C4-2B (cell line): ENCODE data around the gene ARID5B.
"Not testable (repeated sequence)": the region's sequence is repeated elsewhere in the genome, so short reads cannot be mapped to it uniquely, and the experiment has no call there.

Experiments used
- H3K27ac ChIP-seq: fragments of 450-650 bp; 2 replicates; pipeline ENCODE4 v1.5.1; 2017
- ZFX ChIP-seq: fragments of 450-650 bp; IDR thresholded peaks from 2 replicates; pipeline ENCODE4 v1.6.1; 2017
- TF ChIP-seq, protein P1 (sequence below): fragments of 450-650 bp; conservative IDR thresholded peaks from 2 replicates; pipeline ENCODE4 v1.5.1; 2017; ENCODE audit warnings: mild to moderate bottlenecking

The ARID5B gene

DNA sequence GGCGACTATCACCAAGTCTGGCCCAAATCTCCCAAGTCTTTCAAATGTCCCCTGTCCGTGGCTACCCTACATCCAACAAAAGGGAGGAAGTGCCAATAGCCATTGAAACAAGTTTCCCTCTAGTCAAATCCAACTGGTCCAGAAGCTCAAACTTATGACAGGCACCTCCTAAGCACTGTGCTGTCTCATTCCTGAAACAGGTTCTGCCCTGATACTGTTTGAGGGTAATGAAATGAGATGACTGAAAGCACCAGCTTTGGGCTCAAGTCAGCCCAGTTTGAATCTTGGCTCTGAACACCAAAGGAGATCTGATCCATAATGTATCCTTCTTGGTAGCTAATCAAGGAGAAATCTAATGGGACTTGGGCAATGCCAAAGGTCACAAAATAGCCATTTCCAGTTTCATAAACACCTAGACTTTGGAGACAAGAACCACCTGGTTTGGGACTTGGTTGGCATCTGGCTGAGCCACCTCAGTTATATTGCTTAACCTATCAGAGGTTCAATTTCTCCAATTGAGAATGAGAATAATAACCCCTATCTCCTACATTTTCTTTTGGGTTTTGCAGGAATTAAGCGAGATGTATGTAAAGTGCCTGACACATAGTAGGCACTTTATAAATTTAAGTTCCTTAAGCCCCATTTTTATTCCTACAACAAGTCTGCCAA, 34.7 kb upstream of the ARID5B start:
- TF ChIP-seq, protein P1, sequence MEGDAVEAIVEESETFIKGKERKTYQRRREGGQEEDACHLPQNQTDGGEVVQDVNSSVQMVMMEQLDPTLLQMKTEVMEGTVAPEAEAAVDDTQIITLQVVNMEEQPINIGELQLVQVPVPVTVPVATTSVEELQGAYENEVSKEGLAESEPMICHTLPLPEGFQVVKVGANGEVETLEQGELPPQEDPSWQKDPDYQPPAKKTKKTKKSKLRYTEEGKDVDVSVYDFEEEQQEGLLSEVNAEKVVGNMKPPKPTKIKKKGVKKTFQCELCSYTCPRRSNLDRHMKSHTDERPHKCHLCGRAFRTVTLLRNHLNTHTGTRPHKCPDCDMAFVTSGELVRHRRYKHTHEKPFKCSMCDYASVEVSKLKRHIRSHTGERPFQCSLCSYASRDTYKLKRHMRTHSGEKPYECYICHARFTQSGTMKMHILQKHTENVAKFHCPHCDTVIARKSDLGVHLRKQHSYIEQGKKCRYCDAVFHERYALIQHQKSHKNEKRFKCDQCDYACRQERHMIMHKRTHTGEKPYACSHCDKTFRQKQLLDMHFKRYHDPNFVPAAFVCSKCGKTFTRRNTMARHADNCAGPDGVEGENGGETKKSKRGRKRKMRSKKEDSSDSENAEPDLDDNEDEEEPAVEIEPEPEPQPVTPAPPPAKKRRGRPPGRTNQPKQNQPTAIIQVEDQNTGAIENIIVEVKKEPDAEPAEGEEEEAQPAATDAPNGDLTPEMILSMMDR = no peak
- TF ChIP-seq ZFX = no peak
- no peak overlapping the region for H3K27ac ChIP-seq

DNA sequence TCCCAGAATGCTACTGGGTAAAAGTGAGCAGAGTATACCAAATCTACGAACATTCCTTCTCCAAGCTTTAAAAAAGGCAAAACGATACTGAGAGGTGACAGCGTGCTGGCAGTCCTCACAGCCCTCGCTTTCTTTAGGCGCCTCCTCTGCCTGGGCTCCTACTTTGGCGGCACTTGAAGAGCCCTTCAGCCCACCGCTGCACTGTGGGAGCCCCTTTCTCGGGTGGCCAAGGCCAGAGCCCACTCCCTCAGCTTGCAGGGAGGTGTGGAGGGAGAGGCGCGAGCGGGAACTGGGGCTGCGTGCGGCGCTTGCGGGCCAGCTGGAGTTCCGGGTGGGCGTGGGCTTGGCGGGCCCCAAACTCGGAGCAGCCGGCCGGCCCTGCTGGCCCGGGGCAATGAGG, 34.1 kb upstream of the ARID5B start:
- not testable (repeated sequence) for H3K27ac ChIP-seq

DNA sequence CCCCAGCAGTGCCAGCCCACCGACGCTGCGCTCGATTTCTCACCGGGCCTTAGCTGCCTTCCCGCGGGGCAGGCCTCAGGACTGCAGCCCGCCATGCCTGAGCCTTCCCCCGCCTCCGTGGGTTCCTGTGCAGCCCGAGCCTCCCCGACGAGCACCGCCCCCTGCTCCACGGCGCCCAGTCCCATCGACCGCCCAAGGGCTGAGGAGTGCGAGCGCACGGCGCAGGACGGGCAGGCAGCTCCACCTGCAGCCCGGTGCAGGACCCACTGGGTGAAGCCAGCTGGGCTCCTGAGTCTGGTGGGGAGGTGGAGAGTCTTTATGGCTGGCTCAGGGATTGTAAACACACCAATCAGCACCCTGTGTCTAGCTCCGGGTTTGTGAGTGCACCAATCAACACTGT, 33.7 kb upstream of the ARID5B start:
- H3K27ac ChIP-seq = not testable (repeated sequence)

DNA sequence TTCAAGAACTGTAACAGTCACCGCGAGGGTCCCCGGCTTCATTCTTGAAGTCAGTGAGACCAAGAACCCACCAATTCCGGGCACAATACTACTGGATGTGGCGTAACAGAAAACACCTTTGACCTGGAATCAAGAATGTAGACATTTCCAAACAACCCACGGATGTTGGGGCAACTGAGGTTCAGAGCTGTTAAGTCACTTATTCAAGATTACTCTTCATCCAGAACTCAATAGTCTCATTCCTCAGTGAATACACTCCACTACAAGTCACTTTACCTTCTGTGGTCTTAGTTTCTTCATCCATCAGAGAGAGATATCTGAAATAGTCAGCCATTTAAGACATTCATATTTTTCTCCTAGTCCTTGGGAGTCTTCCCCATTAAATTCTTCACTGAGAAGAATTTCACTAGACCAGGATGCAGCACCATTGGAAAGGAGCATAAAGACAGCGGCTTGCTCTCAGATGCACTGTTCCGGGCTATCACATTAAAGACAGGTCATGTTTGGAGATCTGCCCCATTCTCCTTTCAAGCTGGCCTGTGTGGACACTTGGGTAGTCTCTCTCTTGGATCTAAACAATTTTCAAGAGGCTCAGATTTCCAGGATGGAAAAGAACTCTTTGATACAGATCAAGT, 32.3 kb upstream of the ARID5B start:
- TF ChIP-seq, protein P1 = no peak
- H3K27ac ChIP-seq = no peak overlapping the region

DNA sequence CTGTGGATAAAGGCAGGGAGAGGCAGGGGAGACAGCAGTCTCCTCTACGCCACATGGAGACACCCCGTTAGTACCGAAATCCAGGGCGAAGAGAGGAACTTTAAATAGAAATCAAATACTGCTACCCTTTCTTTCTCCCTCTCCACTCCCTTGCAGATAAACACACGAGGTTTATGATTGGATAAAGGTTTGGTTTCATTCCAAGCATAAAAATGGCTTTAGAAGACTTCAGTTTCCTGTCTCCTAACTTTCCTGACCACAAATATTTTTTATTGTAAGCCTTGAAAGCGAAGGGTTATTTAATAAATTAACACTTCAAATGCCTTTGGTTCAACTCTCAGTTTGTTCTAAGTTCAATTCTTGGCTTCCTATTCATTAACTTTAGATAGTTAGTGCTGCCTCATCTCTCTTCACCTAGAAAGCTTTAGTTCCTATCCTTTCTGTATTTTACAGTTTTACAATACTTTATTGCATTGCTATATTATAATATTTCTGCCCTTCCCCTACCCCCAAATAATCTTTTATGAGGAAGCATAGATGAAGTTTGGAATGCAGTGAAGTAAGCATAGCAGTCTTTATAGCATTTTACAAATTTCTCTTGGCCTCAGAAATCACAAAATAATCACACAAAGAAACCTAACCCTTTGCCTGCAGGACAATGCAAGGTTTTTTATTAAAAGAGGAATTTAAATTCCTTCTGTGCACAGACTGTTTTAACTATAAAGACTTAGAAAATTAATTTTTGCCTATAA, 31.5 kb upstream of the ARID5B start:
- no peak overlapping the region for H3K27ac ChIP-seq
- TF ChIP-seq, protein P1 = no peak
- TF ChIP-seq ZFX = no peak

DNA sequence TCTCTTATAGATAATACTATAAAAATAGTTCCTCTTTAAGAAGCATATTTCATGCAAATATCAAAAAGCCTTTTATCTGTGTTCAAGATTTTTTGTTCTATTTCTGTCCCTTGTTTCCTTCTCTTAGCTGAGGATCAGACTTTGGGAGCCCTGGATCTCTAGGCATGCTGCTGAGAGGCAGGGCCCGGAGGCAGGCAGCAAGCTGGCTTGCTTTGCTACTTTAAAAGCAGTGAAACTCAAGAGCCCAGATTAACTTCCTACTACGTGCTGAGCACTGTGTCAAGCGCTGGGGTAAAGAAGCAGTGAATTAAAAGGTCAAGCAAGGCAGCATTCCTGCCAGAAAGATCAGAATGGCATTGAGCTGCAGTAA, 31.0 kb upstream of the ARID5B start:
- H3K27ac ChIP-seq = no peak overlapping the region
- no peak for TF ChIP-seq ZFX
- TF ChIP-seq, protein P1 = no peak

DNA sequence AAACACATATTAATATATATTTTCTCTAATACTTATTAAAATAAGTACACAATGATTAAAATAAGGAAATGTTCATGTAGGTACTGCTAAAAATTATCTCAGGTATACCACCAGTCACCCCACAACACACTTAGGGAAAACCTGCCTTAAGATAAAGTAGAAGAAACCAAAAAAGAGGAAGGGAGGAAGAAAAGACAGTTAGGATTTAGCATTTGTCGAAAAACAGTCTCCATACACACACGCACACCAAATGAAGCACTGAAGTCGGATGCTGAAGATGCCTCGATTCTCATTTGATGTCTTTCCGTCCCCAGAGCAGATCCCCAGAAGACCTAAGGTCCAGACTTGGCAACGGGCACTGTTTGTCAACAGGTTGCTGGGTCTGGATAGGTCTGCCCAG, 30.0 kb upstream of the ARID5B start:
- H3K27ac ChIP-seq = no peak overlapping the region
- TF ChIP-seq, protein P1 = no peak
- TF ChIP-seq ZFX = no peak

DNA sequence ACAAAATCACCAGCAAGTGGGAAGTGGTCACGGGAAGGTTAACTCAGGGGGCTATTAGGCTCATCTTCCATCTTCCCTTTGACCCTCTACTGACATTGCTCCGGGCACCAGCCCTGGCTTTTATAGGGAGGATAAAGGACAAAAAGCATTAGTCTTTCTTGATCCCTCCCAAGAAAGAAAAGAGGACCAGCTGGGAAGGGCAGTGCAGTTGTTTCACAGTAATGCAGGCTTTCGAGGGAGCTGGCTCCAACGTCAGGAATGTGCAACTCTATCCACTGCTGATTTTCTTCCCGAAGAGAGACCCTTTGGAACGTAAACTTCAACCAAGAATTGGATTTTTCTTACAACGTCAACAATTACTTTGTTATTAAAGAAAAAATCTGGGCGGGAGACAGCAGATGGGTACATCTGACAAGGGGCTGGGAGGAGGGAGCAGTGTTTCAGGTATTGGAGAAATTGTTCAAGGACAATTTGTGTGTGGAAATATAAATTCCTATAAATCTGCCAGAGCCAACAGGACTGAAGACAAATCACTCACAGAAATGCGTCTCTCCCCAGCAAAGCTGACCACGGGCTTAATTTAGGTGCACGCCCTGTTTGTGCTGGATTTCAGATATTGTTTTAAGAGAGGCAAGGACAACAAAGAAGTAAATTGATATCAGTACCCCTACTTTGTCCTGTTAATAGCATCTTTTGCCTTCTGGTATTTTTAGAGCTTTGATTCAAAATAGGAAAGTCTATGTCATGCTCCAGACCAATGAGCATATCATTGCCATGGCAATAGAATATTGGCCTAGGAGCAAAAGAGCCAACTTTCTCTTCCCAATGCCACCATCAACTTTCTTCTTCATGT, 23.4 kb upstream of the ARID5B start:
- TF ChIP-seq, protein P1 = no peak
- TF ChIP-seq ZFX = no peak
- no peak overlapping the region for H3K27ac ChIP-seq
